ENCODE data around the gene SPAG6. TPM values are rescaled to one million over a fixed set of nuclear protein-coding genes. Genes with fewer than 3 reads are reported as not detected.

Gene SPAG6
- total and polyA plus RNA-seq, 9 of the 15 experiments (the other 6 are each of a cell fraction or from before 2014, with no cell fraction given) = 3.5 to 23.1 (median 11.8) TPM

- TF ChIP-seq, protein P1, sequence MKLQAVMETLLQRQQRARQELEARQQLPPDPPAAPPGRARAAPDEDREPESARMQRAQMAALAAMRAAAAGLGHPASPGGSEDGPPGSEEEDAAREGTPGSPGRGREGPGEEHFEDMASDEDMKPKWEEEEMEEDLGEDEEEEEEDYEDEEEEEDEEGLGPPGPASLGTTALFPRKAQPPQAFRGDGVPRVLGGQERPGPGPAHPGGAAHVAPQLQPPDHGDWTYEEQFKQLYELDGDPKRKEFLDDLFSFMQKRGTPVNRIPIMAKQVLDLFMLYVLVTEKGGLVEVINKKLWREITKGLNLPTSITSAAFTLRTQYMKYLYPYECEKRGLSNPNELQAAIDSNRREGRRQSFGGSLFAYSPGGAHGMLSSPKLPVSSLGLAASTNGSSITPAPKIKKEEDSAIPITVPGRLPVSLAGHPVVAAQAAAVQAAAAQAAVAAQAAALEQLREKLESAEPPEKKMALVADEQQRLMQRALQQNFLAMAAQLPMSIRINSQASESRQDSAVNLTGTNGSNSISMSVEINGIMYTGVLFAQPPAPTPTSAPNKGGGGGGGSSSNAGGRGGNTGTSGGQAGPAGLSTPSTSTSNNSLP (IDR thresholded peaks at IDR 0.05; ENCODE audit: borderline replicate concordance, low read depth, low read length) = no peak
- TF ChIP-seq ETV6 (IDR thresholded peaks at IDR 0.05; ENCODE audit: borderline replicate concordance in 1 of 2, low read depth in 2 of 2, low read length in 1 of 2) (no peak), ETV6 (CRISPR knock-in tag; IDR thresholded peaks at IDR 0.05; ENCODE audit: borderline replicate concordance) (no peak), BRCA1 (IDR thresholded peaks at IDR 0.05) (no peak), BRCA1 (CRISPR knock-in tag; IDR thresholded peaks at IDR 0.05) (no peak), TEAD2 (tag; IDR thresholded peaks at IDR 0.05) (no peak), TGIF2 (CRISPR knock-in tag; IDR thresholded peaks at IDR 0.05) (no peak), ZNF766 (CRISPR knock-in tag; conservative IDR thresholded peaks at IDR 0.05) (no peak), CHD4 (IDR thresholded peaks at IDR 0.05; ENCODE audit: insufficient read depth, insufficient replicate concordance, low read depth, low read length, poor library complexity, severe bottlenecking) (no peak), SIRT6 (IDR thresholded peaks at IDR 0.05; ENCODE audit: low read depth, low read length) (no peak), CTCF (IDR thresholded peaks at IDR 0.05 in 2 of 3, conservative IDR thresholded peaks at IDR 0.05 in 1 of 3; ENCODE audit: insufficient read depth in 2 of 3, low read depth in 1 of 3, low read length in 3 of 3) (no peak), ELK1 (CRISPR knock-in tag; IDR thresholded peaks at IDR 0.05) (no peak), ZNF79 (CRISPR knock-in tag; IDR thresholded peaks at IDR 0.05; ENCODE audit: low read depth) (no peak), PURB (CRISPR knock-in tag; IDR thresholded peaks at IDR 0.05; ENCODE audit: low read depth) (no peak), ZNF76 (CRISPR knock-in tag; IDR thresholded peaks at IDR 0.05; ENCODE audit: borderline replicate concordance) (no peak), SETDB1 (IDR thresholded peaks at IDR 0.05; ENCODE audit: low read length) (no peak), RBM34 (IDR thresholded peaks at IDR 0.05; ENCODE audit: borderline replicate concordance, insufficient read depth, low read length) (no peak), NFATC3 (IDR thresholded peaks at IDR 0.05) (no peak), ZNF41 (CRISPR knock-in tag; conservative IDR thresholded peaks at IDR 0.05) (no peak), ZNF23 (CRISPR knock-in tag; IDR thresholded peaks at IDR 0.05) (no peak)
- TF ChIP-seq, protein P2, sequence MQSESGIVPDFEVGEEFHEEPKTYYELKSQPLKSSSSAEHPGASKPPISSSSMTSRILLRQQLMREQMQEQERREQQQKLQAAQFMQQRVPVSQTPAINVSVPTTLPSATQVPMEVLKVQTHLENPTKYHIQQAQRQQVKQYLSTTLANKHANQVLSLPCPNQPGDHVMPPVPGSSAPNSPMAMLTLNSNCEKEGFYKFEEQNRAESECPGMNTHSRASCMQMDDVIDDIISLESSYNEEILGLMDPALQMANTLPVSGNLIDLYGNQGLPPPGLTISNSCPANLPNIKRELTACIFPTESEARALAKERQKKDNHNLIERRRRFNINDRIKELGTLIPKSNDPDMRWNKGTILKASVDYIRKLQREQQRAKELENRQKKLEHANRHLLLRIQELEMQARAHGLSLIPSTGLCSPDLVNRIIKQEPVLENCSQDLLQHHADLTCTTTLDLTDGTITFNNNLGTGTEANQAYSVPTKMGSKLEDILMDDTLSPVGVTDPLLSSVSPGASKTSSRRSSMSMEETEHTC (IDR thresholded peaks at IDR 0.05) = no peak
- TF ChIP-seq, protein P3, sequence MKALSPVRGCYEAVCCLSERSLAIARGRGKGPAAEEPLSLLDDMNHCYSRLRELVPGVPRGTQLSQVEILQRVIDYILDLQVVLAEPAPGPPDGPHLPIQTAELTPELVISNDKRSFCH (CRISPR knock-in tag; IDR thresholded peaks at IDR 0.05) = no peak
- TF ChIP-seq, protein P3 (tag; IDR thresholded peaks at IDR 0.05) = no peak
Measured at GRCh38 chr10:22369434-22370072, 24.3 kb downstream of the SPAG6 start (continued).
